HEK293T (cell line): ENCODE data around the gene RNF40.

Experiments used
- CTCF ChIA-PET: fragments of 350-600 bp; formaldehyde crosslinking; extraction: SDS; loops from one replicate; lab custom pipeline; 2021; ENCODE audit warnings: antibody characterized with exemption, inconsistent platforms; lab: Yijun Ruan, JAX
- POLR2A ChIA-PET: fragments of 350-600 bp; formaldehyde crosslinking; extraction: SDS; loops from one replicate; lab custom pipeline; 2020; ENCODE audit warnings: antibody characterized with exemption, inconsistent platforms; lab: Yijun Ruan, JAX
- DNase-seq: peaks from one replicate; pipeline ENCODE4 v3.0.0; 2012; ENCODE audit warnings: mixed read lengths; ENCODE audit errors: extremely low spot score
- ARNT ChIP-seq: fragments of 450-650 bp; IDR thresholded peaks from 2 replicates; pipeline ENCODE4 v1.6.1; 2017; ENCODE audit warnings: mild to moderate bottlenecking
- BHLHE40 ChIP-seq: fragments of 450-650 bp; IDR thresholded peaks from 2 replicates; pipeline ENCODE4 v1.6.1; 2016; ENCODE audit warnings: mild to moderate bottlenecking, moderate library complexity, borderline replicate concordance
- CTBP1 ChIP-seq: fragments of 450-650 bp; IDR thresholded peaks from 2 replicates; pipeline ENCODE4 v1.6.1; 2016; ENCODE audit warnings: borderline replicate concordance
- ELF4 ChIP-seq: fragments of 450-650 bp; IDR thresholded peaks from 2 replicates; pipeline ENCODE4 v1.6.1; 2017; ENCODE audit warnings: antibody characterized with exemption
- FOXA1 ChIP-seq: fragments of 450-650 bp; IDR thresholded peaks from 2 replicates; pipeline ENCODE4 v1.6.1; 2016; ENCODE audit warnings: mild to moderate bottlenecking
- FOXK2 ChIP-seq: fragments of 450-650 bp; IDR thresholded peaks from 2 replicates; pipeline ENCODE4 v1.6.1; 2016; ENCODE audit warnings: mild to moderate bottlenecking
- FOXM1 ChIP-seq: fragments of 450-650 bp; IDR thresholded peaks from 2 replicates; pipeline ENCODE4 v1.6.1; 2017; ENCODE audit warnings: mild to moderate bottlenecking, borderline replicate concordance
- HDGF ChIP-seq: fragments of 450-650 bp; IDR thresholded peaks from 2 replicates; pipeline ENCODE4 v1.6.1; 2017; ENCODE audit warnings: antibody characterized with exemption, borderline replicate concordance
- L3MBTL2 ChIP-seq: fragments of 450-650 bp; conservative IDR thresholded peaks from 2 replicates; pipeline ENCODE4 v1.6.1; 2016; ENCODE audit warnings: mild to moderate bottlenecking
- LEF1 ChIP-seq: fragments of 450-650 bp; IDR thresholded peaks from 2 replicates; pipeline ENCODE4 v1.6.1; 2017; ENCODE audit warnings: mild to moderate bottlenecking, borderline replicate concordance
- NFRKB ChIP-seq: fragments of 450-650 bp; IDR thresholded peaks from 2 replicates; pipeline ENCODE4 v1.6.1; 2016; ENCODE audit warnings: mild to moderate bottlenecking, moderate library complexity
- PKNOX1 ChIP-seq: fragments of 450-650 bp; IDR thresholded peaks from 2 replicates; pipeline ENCODE4 v1.6.1; 2016
- SP1 ChIP-seq: fragments of 450-650 bp; IDR thresholded peaks from 2 replicates; pipeline ENCODE4 v1.6.1; 2017
- SUZ12 ChIP-seq: fragments of 450-650 bp; IDR thresholded peaks from 2 replicates; pipeline ENCODE4 v1.6.1; 2016; ENCODE audit warnings: mild to moderate bottlenecking
- TARDBP ChIP-seq: fragments of 450-650 bp; IDR thresholded peaks from 2 replicates; pipeline ENCODE4 v1.6.1; 2016
- ZNF384 ChIP-seq: fragments of 450-650 bp; IDR thresholded peaks from 2 replicates; pipeline ENCODE4 v1.6.1; 2016

The RNF40 gene

DNA sequence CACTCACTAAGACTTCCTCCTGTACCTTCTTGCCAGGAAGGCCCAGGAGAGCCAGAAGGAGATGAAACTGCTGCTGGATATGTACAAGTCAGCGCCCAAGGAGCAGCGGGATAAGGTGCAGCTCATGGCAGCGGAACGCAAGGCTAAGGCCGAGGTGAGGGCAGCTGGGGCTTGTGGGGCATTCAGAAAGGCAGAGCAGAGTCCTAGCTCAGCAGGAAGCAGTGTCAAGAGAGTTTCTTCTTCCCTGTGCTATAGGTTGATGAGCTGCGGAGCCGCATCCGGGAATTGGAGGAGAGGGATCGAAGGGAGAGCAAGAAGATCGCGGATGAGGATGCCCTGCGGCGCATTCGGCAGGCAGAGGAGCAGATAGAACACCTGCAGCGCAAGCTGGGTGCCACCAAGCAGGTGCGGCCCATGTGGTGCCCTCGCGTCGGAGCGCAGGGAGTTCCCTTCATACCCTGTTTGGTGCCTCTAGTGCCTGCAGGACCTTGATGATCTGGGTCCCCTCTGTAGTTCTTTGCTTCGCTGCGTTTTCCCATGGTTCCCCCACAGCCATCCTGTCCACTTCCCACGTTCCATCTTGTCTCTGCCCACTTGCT lies 6.6 kb downstream of the RNF40 start:
- TF ChIP-seq FOXK2: no peak
- no peak for TF ChIP-seq LEF1
- no peak for TF ChIP-seq SP1
- no peak for TF ChIP-seq CTBP1
- TF ChIP-seq BHLHE40: no peak
- TF ChIP-seq PKNOX1: no peak
- no peak for TF ChIP-seq ZNF384
- TF ChIP-seq ELF4: no peak
- no peak for TF ChIP-seq HDGF
- no peak for TF ChIP-seq FOXM1
- no peak for TF ChIP-seq TARDBP
- TF ChIP-seq NFRKB: no peak
- TF ChIP-seq SUZ12: no peak
- no peak for TF ChIP-seq L3MBTL2
- TF ChIP-seq ARNT: no peak
- no peak for TF ChIP-seq FOXA1
- DNase-seq: no peak
- ChIA-PET CTCF (no interaction called here), POLR2A (interaction anchor here (0.5 to 3.6 kb wide), 7 partner anchors 10 to 127 kb away, joined by 3 to 17 read pairs (median 4); partner anchors contain the start of genes PHKG2, SRCAP and ZNF629)

GRCh38 chr16:30769379-30770089 lies 7.4 kb downstream of the RNF40 start:
- ChIA-PET POLR2A (interaction anchor here (1.0 to 3.6 kb wide), 6 partner anchors 10 to 71 kb away, joined by 3 to 17 read pairs (median 11); partner anchors contain the start of genes PHKG2 and SRCAP), CTCF (no interaction called here)
- TF ChIP-seq FOXA1 (no peak), FOXM1 (no peak), LEF1 (no peak), CTBP1 (no peak), PKNOX1 (no peak), BHLHE40 (no peak), SP1 (no peak), HDGF (no peak), L3MBTL2 (no peak), SUZ12 (no peak), ZNF384 (no peak), FOXK2 (no peak), ELF4 (no peak)
- no peak for DNase-seq

DNA sequence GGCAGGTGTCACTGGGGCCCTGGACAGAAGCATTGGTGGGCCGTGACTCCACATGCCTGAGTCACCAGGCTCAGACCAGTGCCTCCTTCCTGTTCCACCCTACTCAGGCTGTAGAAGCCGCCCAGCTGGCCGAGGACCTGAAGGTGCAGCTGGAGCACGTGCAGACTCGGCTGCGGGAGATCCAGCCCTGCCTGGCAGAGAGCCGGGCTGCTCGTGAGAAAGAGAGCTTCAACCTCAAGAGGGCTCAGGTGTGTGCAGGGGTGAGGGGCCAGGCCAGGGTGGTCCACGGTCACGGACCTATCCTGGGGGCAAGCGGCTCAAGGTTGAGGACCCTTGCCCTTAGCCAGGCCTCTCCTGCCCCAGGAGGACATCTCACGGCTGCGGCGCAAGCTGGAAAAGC lies 9.6 kb downstream of the RNF40 start:
- POLR2A ChIA-PET: interaction anchor here (1.3 to 2.7 kb wide), 4 partner anchors 8 to 31 kb away, joined by 3 to 17 read pairs (median 7); partner anchors contain the start of gene PHKG2
- CTCF ChIA-PET: no interaction called here
- TF ChIP-seq L3MBTL2 (no peak), FOXK2 (no peak), SUZ12 (no peak), CTBP1 (no peak), LEF1 (no peak), BHLHE40 (no peak), HDGF (no peak), FOXA1 (no peak), ZNF384 (no peak), ARNT (no peak), PKNOX1 (no peak), TARDBP (no peak), NFRKB (no peak), SP1 (no peak), FOXM1 (no peak), ELF4 (no peak)
- DNase-seq: no peak

DNA sequence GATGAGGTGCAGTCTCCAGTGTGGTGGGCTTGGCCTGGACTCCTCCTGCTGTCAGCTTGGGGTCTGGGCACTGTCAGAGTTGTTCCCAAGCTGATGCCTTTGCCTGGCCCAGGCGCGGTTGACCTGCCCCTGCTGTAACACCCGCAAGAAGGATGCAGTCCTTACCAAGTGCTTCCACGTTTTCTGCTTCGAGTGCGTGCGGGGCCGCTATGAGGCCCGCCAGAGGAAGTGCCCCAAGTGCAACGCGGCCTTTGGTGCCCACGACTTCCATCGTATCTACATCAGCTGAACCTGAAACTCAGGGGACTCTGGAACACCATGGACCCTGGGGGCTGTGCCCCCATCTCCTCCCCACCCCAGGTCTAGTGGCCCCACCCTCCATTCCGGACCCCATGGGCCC lies 11.7 kb downstream of the RNF40 start:
- ChIA-PET POLR2A (interaction anchor here (1.5 to 22.0 kb wide), 6 partner anchors 9 to 35 kb away, joined by 4 to 599 read pairs (median 22); partner anchors contain the start of genes PHKG2, RNF40 and ZNF629), CTCF (no interaction called here)
- no peak for TF ChIP-seq BHLHE40
- no peak for DNase-seq

DNA sequence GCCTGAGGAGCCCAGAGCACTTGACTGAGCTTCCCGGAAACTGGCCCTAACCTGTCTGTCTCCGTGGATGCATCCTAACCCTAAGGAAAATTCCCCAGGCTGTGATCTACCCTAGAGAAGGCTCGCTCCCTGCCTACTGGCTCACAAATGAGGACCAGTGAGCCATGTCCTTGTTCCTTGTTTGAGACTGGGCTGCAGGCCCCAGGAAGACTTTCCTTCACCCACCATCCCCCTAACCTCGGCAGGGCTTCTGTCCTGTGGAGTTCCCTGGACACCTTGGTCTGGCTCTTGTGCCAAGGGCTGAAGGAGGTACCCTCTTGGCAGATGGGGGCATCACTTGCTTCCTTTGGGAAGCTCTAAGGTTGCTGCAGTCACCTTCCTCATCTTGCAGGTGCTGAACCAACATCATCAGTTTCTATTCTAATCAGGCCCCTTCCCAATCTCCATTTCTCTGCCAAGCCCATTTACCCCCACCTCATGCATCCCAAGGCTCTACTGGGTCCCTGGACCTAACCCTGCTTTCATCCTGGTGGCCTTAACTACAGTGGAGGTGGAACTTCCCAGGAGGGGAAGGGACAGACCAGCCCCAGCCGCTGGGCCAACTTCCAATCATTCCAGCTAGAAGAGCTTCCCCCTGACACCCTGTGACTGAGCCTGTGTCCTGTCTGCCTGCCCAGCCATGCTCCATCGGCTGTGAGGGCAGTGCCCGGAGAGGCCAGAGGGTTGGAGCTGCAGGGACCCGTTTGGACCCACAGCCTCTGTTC lies 12.4 kb downstream of the RNF40 start:
- POLR2A ChIA-PET: interaction anchor here (0.6 to 22.0 kb wide), 25 partner anchors 9 to 345 kb away, joined by 3 to 599 read pairs (median 4); partner anchors contain the start of genes CFAP119, CTF1, DCTPP1 and PHKG2
- TF ChIP-seq NFRKB (no peak), LEF1 (no peak)
- no peak for DNase-seq
- CTCF ChIA-PET: interaction anchor here (1.0 kb wide), 1 partner anchor 70 kb away, joined by 4 read pairs; no protein-coding TSS in a partner anchor

- DNase-seq: no peak
- ChIA-PET CTCF (interaction anchor here (1.0 kb wide), 1 partner anchor 70 kb away, joined by 4 read pairs; no protein-coding TSS in a partner anchor), POLR2A (interaction anchor here (0.6 to 22.0 kb wide), 24 partner anchors 9 to 345 kb away, joined by 3 to 599 read pairs (median 4); partner anchors contain the start of genes CFAP119, CTF1, DCTPP1 and PHKG2)
- TF ChIP-seq FOXK2 (no peak), TARDBP (no peak), NFRKB (no peak), SUZ12 (no peak), PKNOX1 (no peak), ZNF384 (no peak), L3MBTL2 (no peak), LEF1 (no peak), SP1 (no peak), FOXM1 (no peak), HDGF (no peak), FOXA1 (no peak), BHLHE40 (no peak)
These were observed 12.9 kb downstream of the RNF40 start for GRCh38 chr16:30775131-30775391.
